Limb (tissue), 2 donors: ENCODE measurements around the gene NCKAP5.

ENCODE experiments used
- DNase-seq, 2 donors: peaks; one replicate each; pipeline ENCODE4 v3.0.0-alpha.2; 2016; ENCODE audit errors: extremely low spot score in 2 of 2

Gene NCKAP5

DNA sequence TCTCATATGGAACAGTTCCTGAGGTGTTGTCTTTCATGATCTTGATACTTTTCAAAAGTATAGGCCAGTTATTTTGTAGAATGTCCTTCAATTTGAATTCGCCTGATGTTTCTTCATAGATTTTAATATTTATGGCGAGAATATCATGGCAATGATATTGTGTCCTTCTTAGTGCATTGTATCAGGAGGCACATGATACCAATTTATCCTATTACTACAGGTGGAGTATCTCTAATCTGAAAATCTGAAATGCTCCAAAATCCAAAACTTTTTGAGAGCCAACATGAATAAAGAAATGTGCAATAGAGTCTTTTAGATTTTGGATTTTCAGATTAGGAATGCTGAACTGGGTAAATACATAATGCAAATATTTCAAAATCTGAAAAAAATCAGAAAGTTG is 681.7 kb downstream of the NCKAP5 start:
- DNase-seq, result no peak

DNA sequence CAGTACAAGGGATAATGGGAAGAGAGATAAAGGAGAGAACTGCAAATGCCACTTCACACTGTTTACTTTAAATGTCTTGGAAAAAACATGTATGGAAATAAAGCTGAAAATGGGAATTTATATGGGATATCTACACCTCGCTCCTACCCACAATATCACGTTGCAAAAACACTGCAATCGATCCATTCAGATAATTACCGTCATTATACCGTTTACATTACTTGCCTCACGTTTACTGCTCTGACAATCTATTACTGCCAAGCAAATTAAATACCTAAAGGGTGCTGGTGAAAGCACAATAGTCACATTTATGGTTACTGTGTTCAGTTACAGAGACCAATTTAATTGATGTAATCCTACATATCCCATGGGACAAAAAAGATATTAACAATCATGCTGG is 683.6 kb downstream of the NCKAP5 start:
- DNase-seq, result no peak

DNA sequence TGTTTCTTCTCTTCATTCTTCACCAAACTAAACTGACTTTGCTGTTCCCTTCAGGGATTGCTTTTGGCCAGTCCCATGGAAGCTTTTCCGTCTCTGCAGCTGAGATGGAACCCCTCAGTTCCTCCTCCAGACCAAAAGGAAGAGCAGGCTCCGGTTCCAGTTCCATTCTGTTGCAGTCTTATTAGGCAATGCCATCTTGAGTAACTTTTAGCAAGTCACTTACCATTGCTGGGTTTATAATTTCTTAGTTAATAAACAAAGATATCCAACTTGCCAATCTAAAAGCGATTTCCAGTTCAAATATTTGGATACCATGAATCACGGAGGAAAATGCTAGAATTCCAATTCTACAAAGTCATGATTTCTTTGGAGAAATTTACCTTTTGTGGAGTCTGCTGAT is 684.0 kb downstream of the NCKAP5 start:
- no peak for DNase-seq

DNA sequence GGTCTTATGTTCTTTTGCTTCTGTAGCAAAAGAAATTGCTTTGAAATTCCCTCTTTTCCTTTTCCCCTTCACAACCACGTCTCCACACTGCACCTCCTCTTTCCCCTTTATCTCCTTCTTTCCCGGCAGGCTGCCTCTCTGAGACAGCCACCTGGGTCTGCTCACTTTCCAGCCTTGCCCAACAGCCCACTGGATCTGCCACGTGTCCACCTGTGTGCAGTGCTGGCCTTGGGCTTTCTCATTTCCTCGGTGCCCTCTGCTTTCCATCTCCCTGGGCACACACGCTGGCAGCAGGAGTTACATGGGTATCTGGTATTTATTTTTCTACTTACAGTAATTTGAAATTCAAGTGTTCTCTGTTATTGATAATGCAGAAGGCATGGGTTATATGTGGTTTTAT is 684.8 kb downstream of the NCKAP5 start:
- DNase-seq, result no peak

DNA sequence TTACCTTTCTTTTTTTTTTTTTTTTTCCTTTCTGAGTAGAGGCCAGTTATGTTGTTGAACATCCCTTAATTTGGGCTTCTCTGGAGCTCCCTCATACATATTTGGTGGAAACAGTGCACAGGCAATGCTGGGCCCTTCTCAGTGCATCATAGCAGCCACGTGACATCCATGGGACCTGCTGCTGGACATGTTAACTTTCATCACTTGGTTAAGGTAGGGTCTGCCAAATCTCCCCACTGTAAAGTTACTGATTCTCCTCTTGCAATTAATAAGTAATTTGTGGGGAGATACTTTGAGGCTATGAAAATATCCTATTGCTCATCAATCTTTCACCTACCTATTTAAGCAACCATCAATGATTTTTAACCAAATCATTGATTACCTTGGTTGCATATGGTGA is 686.7 kb downstream of the NCKAP5 start:
- no peak for DNase-seq

DNA sequence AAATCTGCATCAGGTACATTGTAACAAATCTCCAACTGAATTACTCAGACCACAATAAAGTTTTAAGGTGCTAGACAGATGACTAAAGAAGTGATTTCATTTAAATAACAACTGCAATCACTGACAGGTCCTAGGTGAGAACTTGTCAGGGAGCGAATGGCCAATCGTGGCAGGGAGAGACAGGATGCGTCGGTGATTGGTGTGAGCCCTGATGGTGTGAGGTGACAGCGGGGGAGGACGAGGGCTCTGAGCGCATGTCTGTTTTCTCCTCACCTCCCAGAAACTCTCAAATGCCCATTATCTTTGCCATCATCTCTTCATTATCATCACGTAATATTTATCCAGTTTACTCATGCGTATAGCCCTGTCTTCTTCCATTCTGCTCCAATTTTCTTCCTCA is 690.3 kb downstream of the NCKAP5 start:
- no peak for DNase-seq

DNA sequence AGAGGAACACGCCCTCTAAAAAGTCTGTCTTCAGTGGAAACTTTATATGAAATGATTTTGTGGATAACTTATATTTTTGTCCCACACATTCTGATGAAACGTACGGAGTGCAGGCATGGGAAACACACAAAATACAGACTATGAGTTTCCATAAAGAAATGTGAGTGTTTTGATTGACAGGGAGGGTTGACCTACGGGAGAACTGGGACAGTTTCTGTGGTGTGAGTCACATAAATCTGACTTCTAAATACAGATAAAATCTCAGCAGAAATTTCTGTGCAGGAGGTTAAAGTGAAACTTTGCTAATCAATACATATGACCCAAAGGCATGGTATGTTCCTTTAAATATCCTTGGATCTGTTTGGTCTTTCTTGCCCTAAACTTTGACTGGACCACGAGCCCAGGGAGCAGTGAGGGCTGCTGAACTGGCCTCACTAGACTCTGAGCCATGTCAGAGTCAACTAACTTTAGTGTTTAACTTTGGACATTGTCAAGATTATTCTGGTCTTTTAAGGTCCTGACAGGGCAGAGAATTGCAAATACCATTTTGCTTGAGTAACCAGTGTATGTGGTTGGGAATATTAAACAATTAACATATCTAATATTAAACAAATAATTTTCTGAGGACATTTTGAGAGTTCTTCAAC is 691.4 kb downstream of the NCKAP5 start:
- DNase-seq, result no peak

DNA sequence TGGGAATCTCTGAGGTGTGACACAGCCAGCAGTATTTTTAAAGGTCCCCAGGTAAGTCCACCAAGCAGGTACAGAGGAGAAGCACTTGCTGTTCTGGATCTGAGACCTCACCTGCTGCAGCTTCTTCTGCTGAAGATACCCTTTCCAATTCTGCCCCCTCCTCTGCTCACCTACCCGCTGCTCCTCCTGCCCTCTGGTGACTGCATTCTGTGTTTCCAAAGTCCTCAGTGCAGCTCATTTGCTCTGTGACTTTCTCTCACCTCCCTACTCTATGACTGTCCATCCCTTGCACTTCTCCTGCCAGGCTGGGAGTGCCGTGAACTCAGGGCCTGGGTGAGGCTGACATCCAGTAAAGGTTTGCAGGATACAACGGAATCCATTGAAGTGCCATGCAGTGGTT is 693.1 kb downstream of the NCKAP5 start:
- no peak for DNase-seq

DNA sequence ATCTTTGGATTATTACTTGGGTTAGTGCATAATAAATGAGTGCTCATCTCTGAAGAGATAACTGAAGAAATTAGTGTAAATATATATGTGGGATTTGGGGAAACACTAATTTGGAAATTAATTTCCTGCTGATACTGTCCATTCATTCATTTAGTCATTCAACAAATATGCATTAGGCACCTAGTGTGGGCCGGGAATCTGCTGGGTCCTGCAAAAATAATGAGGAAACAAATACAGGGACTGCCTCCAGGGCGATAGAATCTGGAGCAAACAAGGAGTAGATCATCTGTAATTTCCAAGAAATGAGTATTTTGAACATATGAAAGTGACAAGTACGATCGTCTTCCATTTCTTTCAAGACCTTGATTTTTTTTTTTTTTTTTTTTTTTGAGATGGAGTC is 694.5 kb downstream of the NCKAP5 start:
- DNase-seq, result no peak

DNA sequence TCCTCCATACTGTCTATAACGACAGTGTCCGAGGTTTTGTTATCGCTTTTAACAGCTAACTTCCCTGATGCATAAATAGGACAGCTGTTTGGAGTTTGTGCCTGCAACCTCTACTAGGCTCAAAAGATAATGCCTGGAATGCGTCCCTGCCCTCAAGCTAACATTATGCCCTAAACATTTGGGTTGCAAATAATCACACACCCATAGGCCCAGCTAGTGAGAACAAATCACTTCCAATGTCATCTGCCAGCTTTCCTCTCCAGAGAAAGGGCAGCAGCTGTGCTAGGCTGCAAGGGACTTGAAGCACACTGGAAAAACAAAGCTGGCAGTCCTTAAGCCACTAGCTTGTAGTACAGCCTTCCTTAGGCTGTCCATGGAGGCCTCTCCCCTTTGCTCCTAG is 696.4 kb downstream of the NCKAP5 start:
- DNase-seq, result peak; percentile 34 to 43

DNA sequence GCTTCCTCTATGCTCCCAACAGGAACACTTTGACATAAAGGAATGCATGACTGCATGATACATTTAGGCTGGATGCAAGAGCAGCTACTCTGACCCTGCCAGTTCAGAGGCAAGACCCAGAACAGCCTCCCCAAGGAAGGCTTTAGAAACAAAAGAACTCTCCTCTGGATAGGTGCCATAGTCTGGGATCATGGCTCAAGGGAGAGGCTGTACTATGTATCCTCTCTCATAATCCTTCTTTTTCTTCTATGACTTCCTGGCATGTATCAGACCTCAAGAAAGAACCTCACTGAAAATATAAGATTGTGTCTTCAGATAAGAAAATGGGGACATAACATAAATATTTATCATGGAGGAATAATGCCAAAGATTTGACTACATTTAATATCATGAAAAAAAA is 704.3 kb downstream of the NCKAP5 start:
- no peak for DNase-seq

DNA sequence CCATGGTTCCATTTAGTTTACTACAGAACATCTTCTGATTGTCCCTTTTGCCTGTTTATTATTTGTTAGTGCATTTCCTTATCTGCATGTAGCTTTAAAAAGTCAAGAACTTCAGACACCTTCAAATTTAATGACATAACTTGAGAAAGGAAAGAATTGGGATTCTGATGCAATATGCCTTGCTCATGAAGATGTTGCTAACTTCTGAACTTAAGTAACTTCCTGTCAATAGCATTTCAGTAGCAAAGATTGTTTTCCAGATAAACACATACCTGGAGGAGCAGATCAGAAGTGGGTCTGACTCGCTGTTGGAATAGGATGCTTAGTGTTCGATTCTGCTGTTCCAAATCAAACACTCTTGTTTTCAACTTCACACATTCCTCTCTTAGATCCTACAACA is 708.0 kb downstream of the NCKAP5 start:
- DNase-seq, result no peak

DNA sequence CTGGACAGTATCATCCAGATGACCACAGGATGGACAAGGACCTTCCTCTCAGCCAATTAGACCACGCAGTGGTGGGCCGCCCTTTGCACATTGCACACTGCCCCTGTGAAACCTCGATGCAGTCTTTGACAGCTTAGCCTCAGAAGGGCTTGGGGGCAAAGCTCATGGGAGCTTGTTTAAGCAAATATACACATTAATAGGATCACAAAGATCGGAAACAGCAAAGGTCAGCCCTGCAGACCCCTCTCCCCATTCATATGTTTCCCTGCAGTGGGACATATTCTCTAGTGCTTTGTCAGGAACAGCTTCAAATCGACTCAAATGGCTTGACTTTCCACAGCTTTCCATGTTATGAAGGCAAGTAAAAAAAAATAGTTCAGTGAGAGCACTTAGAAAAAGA is 708.7 kb downstream of the NCKAP5 start:
- DNase-seq, result no peak

DNA sequence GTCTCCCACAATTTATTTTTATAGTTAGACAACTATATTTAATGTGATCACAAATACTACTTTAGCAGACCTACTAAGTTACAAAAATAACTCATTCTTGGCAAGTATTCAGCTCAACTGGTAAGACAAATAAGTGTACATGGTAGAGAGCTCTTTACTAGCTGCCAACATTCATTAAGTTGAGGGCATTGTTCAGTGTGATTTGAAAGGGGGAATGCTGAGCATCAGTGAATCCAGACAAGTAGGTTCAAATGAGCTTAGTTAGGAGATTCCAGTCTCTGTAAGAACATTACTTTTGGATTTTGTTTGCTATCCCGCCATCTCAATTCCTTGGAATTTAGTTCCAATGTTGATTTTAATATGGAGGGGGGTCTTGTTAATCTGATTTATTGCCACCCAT is 710.9 kb downstream of the NCKAP5 start:
- no peak for DNase-seq

DNA sequence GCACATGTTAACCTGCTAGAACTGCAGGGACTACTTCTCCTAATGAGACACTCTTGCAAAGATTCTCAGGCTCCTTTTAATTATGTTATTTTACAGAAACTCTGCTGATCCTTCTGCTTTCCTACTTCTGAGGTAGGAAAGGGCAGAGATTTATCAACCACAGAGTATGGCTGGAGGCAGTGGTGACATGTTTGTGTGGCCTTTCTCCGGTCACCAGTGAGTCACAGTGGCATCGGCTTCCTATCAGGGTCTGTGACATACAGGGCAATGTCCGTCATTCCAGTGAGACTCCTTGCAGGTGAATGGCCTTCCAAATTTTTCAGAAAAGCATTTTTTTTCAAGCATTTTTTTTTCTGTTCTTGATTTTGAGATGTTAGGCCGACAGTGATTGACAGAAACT is 717.6 kb downstream of the NCKAP5 start:
- no peak for DNase-seq

DNA sequence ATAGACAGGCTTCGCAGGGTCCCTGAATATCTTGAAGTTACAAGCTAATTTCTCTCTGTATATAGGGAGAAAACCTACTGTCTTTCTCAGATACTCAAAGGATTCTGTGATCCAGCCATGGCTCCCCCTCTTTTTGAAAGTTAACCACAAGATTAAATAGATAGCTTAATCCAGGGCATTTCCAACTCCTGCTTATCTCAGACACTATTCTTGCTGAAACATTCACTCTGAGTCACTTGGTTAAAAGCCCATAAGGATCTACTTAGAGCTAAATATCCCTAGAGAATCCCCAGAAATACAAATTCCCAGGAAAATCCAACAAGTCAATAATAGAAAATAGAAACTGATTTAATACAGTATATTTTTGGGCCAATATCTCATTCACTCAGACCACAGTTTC is 719.1 kb downstream of the NCKAP5 start:
- no peak for DNase-seq

DNA sequence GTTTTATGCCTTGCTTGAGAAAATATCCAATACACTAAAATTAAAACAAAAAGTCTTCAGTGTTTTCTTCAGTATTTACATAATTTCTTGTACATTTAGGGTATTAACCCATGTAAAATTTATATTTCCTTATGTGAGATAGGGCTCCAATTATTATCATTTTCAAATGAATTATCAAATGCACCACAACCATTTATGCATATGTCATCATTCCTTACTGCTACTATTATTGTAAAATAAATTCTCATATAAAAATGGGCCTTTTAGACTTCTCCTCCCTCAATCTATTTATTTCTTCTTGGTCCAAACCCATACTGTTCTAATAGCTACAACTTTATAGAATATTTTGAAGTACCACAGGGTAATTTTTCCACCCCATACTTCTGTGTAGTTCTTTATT is 722.9 kb downstream of the NCKAP5 start:
- DNase-seq, result no peak

DNA sequence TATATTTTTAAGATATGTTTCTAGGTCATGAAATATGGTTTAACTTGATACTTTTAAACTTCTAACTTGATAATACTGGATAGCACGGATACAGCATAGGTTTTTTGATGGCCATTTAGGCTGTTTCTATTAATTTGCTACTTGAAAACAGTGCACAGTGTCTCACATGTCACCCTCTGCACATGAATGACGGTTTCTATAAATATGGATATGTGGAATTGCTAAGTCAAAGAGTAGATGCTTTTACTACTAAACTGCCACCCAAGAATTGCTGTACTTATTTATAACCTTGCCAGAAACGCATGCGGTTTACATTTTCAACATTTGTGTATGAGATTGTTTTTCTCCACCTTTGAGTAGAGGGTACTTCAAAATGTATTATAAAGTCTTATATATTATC is 723.7 kb downstream of the NCKAP5 start:
- DNase-seq, result no peak

DNA sequence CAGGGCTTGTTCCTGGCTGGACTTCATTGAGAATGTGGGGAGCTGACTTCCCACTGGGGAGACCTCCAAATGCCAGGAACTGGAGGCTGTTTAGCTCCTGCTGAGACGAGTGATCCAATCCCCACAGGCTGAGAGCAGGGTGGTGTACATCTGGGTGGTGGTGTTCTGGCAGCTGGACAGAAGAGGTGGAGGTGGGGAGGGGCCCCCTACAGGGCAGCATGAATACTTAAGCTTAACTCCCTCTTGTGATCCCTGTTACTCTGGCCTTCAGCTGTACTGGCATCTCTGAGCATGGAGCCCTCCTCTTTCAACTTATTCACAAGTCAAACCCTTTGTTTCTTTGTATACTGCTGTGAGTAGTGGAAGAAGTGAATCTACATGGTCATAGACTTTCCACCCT is 730.5 kb downstream of the NCKAP5 start:
- DNase-seq, result no peak

DNA sequence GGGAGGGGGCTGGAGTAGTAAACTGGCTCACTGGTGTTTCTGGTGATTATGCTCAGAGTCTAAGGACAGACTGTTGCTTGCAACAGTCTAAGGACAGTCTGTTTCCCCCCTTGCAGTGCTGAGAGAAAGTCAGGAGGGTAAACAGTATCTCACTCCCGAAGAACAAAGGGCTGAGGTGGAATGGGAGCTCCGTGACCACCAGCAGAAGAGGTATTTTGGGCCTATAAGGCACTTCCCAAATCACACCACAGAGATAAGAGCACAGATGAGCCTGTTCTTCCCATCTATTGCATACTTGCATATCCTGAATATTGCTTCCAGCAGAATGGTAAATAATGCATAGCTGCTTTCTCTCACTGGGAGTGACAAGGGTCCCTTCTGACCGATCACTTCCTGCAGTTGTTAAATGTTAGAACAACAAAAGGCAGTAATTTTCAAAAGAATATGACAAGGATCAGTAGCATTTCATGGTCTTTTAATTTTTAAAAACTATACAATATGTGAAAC is 737.9 kb downstream of the NCKAP5 start:
- DNase-seq, result no peak

DNA sequence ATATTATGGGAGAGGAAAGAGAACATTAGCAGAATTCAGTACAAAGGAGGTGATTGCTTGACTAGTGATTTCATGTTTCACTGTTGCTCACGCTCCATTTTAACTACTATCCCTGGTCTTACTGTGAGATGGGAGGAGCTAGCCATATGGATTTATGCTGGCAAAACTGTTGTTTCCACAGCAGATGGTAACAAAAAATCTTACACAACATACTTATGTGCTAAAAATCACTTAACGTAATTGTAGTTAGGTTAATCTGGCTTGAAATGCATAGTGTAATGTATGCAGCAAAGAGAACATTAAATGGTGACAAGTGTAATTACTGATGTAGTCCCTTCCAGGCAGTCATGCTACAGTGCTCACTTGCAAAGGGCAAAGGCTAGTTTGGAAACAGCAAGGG is 742.7 kb downstream of the NCKAP5 start:
- DNase-seq, result no peak

DNA sequence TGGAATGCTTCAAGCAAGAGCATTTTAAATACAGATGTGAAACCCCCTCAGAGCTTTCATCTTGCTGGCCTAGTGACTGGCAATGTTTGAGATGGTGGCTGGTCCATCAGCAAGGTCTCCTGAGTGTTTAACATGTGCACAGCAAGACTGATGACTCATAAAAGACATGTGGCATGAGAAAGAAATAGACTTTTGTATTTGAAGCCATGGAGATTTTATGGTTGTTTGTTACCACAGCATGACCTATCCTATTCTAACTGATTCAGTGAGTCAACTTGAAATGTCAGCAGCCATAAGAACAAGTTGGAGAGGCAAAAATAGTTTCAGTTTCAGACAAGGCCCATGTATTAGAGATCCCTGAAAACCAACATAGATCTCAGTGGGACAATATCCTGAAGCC is 743.5 kb downstream of the NCKAP5 start:
- no peak for DNase-seq

DNA sequence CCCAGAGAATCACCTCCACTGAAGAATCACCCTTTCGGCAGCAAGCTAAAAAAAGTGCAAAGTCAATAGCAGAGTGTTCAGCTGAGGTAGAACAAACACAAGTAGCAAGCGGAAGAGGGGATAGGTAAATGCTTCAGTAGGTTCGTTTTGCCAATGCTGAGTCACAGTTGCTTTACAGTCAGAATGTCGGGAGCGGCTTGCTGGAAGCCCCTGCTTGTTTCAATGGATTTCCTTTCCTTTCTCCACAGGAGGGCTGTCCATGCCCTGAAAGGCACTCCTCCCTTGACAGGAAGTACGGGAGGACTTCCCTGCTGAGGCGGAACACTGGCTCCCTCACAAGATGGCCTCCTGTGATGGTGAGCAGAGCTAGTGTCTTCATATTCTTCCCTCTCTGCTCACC is 752.0 kb downstream of the NCKAP5 start:
- DNase-seq, result no peak

DNA sequence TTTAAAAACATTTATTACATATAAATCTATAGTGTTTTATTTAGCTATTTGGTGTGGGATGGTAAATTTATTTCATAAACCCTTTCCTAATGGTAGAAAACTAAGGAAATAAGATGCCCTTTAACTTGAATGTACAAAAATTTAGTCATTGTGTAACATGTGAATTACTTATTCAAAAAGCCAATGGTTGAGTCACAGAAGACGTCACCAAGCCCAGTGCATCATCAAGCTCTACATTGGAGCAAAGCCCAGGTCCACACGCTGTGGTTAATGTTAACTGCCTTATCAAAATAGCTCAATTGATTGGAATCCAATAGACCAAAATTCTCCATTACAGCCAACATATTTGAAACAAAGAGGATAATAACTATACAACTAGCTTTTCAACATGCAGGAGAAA is 752.7 kb downstream of the NCKAP5 start:
- no peak for DNase-seq
